Chondrocyte (in vitro differentiated cells): ENCODE data around the gene KLHDC9. TPM values are rescaled to one million over a fixed set of nuclear protein-coding genes. Genes with fewer than 3 reads are reported as not detected.

Experiments used
- DNase-seq: peaks from one replicate; pipeline ENCODE4 v3.0.0; 2021; ENCODE audit warnings: mixed read lengths, low spot score
- H3K27ac Mint-ChIP-seq: one replicate; pipeline ENCODE4 v1.8.0; 2021; ENCODE audit warnings: mild to moderate bottlenecking, moderate library complexity, mixed read lengths; ENCODE audit not compliant: unreplicated experiment
- H3K27me3 Mint-ChIP-seq: 2 replicates; pipeline ENCODE4 v1.8.0; 2021; ENCODE audit warnings: low read depth, mixed read lengths
- H3K36me3 Mint-ChIP-seq: 2 replicates; pipeline ENCODE4 v1.8.0; 2021; ENCODE audit warnings: low read depth, mixed read lengths
- H3K4me1 Mint-ChIP-seq: 2 replicates; pipeline ENCODE4 v1.8.0; 2021; ENCODE audit warnings: low read depth, mild to moderate bottlenecking, mixed read lengths
- H3K4me3 Mint-ChIP-seq: one replicate; pipeline ENCODE4 v1.8.0; 2021; ENCODE audit warnings: mild to moderate bottlenecking, moderate library complexity, mixed read lengths; ENCODE audit not compliant: unreplicated experiment
- H3K9me3 Mint-ChIP-seq: 2 replicates; pipeline ENCODE4 v1.8.0; 2021; ENCODE audit warnings: low read depth, mixed read lengths
- CTCF ChIP-seq: fragments of 200-600 bp; sonication (generic); IDR thresholded peaks from 2 replicates; pipeline ENCODE4 v1.5.0; 2021; ENCODE audit warnings: antibody characterized with exemption, mild to moderate bottlenecking, moderate library complexity
- total RNA-seq: library from RNA; stranded (reverse); gene quantifications from 3 replicates; pipeline ENCODE4 v1.2.1, GENCODE V29; 2021

KLHDC9 gene
- total RNA-seq, 1 donor from 2014 or later: 1.6 TPM

GRCh38 chr1:161066694-161067093 is 31.5 kb upstream of the KLHDC9 start:
- no peaks in the 10 kb centered on the region for H3K4me1 Mint-ChIP-seq
- H3K36me3 Mint-ChIP-seq: no peaks in the 10 kb centered on the region
- H3K4me3 Mint-ChIP-seq: no peak overlapping the region
- TF ChIP-seq CTCF: no peak
- H3K27ac Mint-ChIP-seq: no peak overlapping the region
- H3K27me3 Mint-ChIP-seq: peaks cover 25% of the 10 kb centered on the region
- H3K9me3 Mint-ChIP-seq: no peaks in the 10 kb centered on the region
- no peak for DNase-seq

- no peak for TF ChIP-seq CTCF
- no peak for DNase-seq
- Mint-ChIP-seq H3K27ac (no peak overlapping the region), H3K27me3 (peaks cover 14% of the 10 kb centered on the region), H3K36me3 (no peaks in the 10 kb centered on the region), H3K9me3 (no peaks in the 10 kb centered on the region), H3K4me1 (no peaks in the 10 kb centered on the region), H3K4me3 (no peak overlapping the region)
Measured at GRCh38 chr1:161068306-161069234, 29.6 kb upstream of the KLHDC9 start.

- Mint-ChIP-seq H3K9me3 (no peaks in the 10 kb centered on the region), H3K36me3 (no peaks in the 10 kb centered on the region), H3K4me1 (no peaks in the 10 kb centered on the region), H3K27me3 (peaks cover 8% of the 10 kb centered on the region), H3K4me3 (no peak overlapping the region), H3K27ac (no peak overlapping the region)
- no peak for TF ChIP-seq CTCF
- no peak for DNase-seq
Measured at GRCh38 chr1:161069241-161069640, 28.9 kb upstream of the KLHDC9 start.

- Mint-ChIP-seq H3K4me3 (no peak within 1 kb of the TSS), H3K27ac (no peak within 1 kb of the TSS), H3K4me1 (no peaks in the 10 kb centered on the region), H3K9me3 (no peaks in the 10 kb centered on the region), H3K36me3 (no peaks in the 10 kb centered on the region), H3K27me3 (peaks cover 5% of the 10 kb centered on the region)
- no peak for TF ChIP-seq CTCF
- no peak for DNase-seq
Measured at GRCh38 chr1:161069731-161070270, 28.4 kb upstream of the KLHDC9 start, which contains the start of gene ARHGAP30. Gene ARHGAP30, minus strand, starts transcription at chr1:161069891. Its CDS starts 267 bp downstream, at chr1:161069624.

GRCh38 chr1:161070761-161071160 is 27.4 kb upstream of the KLHDC9 start:
- no peak for TF ChIP-seq CTCF
- H3K4me1 Mint-ChIP-seq: no peaks in the 10 kb centered on the region
- H3K27me3 Mint-ChIP-seq: peaks cover 5% of the 10 kb centered on the region
- H3K36me3 Mint-ChIP-seq: no peaks in the 10 kb centered on the region
- H3K4me3 Mint-ChIP-seq: no peak overlapping the region
- no peak for DNase-seq
- H3K27ac Mint-ChIP-seq: no peak overlapping the region
- H3K9me3 Mint-ChIP-seq: no peaks in the 10 kb centered on the region
